Skin of body (tissue), 2 donors: ENCODE measurements around the gene DIPK1B. TPM values are rescaled to one million over a fixed set of nuclear protein-coding genes. Genes with fewer than 3 reads are reported as not detected.
"Not testable (repeated sequence)": the region's sequence is repeated elsewhere in the genome, so short reads cannot be mapped to it uniquely, and the experiment has no call there.

Experiments
- DNase-seq: peaks from one replicate; lab custom pipeline; 2025; lab: John Stamatoyannopoulos, UW
- total RNA-seq: library from RNA; depleted of rRNA; stranded (reverse); fragments of >200 nt; gene quantifications from one replicate; pipeline ENCODE4 v1.2.3, GENCODE V29; 2014

Gene DIPK1B
- total RNA-seq, 1 donor from 2014 or later, result 7.0 TPM

DNA sequence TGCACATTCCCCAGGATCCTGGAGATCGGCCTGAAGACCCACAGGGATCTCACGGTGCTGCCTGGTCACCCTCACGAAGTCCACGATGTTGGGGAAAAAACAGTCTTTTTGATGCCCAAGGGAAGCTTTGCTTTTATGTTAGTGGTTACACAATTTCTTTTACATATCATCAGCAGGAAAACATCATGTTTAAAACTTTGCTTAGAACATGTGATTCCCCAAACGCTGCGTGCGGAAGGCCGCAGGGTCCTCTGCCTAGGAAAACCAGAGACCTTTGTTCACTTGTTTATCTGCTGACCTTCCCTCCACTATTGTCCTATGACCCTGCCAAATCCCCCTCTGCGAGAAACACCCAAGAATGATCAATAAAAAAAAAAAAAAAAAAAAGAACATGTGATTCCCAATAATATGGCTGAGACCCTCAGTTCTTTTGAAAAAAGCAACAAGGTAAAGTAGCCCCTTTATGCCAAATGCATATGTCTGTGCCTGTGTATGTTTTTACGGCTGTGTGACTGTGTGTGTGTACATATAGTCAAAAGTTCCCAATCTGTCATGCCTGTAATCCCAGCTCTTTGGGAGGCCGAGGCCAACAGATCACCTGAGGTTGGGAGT lies 13.6 kb upstream of the DIPK1B start:
- no peak for DNase-seq

DNA sequence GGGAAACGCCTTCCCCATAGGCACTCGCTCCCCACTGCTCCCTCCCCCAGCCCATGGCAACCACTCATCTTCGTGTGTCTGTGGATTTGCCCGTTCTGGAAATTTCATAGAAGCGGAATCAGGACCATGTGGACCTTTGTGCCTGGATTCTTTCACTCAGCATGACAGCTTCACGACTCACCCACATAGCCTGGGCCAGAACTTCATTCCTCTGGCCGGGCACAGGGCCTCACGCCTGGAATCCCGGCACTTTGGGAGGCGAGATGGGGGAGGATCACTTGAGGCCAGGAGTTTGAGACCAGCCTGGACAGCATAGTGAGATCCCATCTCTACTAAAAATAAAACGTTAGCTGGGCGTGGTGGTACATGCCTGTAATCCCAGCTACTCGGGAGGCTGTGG lies 12.1 kb upstream of the DIPK1B start:
- DNase-seq, result no peak

DNA sequence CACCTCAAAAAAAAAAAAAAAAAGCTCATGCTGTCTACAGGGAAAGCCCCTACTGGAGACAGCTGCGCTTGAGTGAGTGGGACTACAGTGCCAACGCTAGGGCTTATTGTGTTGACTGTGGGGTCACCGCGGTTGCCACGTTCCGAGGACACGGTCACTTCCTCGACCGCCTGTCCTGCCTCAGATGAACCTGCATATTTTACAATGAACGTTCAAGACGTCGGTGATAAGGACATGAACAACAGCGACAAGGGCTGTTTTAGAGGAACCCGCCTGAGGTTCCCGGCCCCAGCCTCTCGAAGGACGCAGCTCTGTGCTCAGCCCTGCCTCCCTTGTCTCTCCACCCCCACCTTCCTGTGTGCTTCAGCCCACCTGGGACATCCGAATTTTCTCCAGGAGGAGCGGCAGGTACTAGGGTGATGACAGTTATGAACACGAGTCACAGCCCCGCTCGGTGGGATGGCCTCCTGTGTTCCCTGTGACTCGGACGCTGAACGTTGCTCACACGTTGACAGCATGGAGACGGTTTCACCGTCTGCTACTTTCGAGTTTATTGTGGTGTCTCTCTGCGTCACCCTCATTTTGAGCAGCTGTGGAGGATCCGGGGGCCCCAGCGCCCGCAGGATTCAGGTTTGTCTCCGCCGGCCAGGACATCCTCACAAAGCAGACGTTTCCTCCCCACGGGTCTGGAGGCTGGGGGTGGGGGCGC lies 11.3 kb upstream of the DIPK1B start:
- DNase-seq, result no peak

DNA sequence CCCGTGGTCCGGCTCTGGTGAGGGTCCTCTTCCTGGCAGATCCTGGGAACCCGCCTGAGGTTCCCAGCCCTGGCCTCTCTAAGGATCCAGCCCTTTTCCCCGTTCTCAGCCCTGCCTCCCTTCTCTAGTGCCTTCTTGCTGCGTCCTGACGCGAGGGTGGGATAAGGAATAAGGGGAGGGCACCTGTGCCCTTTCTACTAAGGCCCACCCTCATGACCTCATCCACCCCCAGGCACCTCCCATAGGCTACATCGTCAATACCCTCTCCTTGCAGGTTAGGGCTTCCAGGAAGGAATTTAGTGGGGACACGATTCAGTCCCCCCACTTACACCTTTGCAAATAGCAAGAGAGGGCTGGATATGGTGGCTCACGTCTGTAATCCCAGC lies 10.7 kb upstream of the DIPK1B start:
- no peak for DNase-seq

DNA sequence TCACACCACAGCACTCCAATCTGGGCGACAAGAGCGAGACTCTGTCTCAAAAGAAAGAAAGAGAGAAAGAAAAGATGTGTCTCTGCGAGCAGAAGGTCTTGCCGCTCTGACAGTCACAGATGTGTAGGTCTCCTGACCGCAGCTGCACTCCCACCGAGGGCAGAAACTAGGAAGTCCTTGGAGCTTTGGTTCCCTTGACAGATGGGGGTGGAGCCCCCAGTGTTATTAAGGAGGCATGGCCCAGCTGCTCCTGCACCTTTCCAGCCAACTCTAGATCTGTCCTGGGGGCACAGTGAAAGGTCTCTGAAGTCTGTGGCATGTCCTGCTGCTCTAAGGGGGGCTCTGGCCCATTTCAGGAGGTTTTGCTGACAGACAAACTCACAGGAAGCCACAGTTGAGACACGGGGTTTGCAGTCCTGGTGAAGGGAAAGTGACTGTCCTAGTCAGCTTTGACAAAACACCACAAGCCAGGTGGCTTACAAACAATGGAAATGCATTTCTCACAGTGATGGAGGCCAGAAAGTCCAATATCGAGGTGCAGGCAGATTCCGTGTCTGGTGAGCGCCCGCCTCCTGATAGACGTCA lies 9.0 kb upstream of the DIPK1B start:
- no peak for DNase-seq

DNA sequence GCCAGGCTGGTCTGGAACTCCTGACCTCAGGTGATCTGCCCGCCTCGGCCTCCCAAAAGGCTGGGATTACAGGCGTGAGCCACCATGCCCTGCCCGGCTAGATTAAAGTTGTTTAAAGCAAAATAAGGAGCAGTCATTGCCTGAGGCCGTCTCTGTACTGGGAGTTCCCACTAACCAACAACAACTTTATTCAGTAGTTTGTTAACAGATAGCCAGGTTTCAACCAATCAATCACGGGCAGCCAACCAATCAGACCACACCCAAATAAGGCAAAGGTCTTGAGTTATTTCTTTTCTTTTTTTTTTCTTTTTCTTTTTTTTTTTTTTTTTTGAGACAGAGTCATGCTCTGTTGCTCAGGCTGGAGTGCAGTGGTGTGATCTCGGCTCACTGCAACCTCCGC lies 7.6 kb upstream of the DIPK1B start:
- DNase-seq, result not testable (repeated sequence)

DNA sequence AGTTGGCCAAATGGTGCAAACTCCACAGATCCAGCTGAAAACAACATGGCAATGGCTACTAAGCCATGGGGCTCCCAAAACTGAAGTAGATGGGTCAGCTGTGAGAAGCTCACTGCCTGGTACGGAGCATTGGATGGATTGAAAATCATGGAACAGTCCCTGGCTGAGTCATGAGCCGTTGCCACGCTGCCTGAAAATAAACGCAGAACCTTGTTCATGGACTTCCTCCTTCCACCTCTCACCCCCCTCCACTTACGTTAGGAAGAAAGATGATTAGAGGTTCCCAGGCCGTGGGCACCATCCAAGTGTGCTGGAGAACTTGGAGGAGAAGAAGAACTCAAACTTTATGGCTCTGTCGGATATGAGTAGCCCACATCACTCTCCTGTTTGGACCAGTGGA lies 6.8 kb upstream of the DIPK1B start:
- no peak for DNase-seq

DNA sequence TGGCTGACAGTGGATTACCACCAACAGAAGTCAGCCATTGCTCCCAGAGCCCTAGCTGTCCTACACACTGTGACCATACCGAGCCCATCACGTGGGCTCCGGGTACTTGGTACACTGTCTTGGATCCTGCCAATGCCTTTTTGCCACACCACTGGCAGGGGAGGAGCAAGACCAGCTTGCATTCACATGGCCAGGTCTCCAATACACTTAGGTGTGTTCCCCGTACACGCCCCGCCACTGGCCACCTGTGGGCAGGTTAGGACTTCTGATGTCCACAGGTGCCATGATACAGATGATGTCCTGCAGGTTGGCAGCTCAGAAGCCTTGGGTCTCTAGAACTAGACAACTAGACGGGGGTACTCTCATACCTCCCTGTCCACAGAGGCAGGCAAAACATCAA lies 5.4 kb upstream of the DIPK1B start:
- no peak for DNase-seq

DNA sequence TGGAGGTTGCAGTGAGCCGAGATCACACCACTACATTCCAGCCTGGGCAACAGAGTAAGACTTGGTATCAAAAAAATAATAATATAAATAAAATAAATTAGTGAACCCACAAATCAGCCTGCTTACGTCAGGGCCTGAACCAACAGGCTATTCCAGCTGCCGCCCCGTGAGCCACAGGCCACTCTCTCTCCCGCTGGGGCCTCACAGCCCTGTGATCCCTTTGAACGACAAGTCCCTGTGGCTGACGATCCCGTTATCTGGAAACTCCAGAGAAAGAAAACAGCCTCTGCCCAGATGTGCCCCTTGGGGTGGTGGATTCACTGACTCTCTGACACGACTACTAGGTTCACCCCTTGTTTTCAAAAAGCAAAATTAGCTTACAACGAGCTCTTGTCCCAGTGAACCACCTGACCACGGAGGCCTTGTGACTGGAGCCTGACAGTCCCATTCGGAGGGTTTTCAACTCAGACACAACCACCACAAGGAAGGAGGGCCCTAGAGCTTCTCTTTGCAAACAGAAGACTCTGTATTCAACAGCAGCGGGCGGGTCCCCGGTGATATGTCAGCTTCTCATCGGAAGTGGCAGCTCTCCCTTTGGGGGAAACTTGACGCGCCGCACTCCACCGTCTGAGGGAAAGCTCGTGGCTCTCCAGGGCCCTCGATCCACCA lies 4.4 kb upstream of the DIPK1B start:
- DNase-seq, result no peak

DNA sequence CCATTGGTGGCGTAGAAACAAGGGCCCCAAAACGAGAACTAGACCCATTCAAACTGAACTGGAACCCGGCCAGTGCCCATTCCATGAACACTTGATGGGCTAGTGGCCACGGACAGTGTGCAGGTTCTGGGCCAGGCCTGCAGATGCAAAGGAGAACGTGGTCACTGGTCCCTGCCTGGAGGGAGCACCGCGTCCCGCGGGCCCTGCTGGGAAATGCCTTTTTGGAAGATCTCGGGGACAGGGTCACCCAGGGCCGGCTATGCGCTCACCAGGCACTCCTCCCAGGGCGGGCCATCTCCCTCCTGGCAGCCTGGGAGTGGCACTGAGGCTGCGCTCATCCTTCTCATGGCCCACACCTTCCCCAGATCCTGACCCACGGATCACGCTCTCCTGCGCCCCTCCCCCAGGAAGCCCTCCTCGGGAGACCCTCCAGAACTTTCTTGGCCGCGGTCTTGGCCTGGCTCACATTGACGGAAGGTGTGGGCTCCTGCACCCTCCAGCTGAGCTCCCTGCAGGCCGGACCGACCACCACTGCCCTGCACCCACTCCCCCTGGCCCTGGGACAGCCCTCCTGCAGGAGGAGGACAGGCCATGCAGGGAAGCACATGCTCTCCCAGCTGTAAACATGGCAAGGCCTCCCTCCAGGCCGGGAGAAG lies 2.8 kb upstream of the DIPK1B start:
- no peak for DNase-seq

DNA sequence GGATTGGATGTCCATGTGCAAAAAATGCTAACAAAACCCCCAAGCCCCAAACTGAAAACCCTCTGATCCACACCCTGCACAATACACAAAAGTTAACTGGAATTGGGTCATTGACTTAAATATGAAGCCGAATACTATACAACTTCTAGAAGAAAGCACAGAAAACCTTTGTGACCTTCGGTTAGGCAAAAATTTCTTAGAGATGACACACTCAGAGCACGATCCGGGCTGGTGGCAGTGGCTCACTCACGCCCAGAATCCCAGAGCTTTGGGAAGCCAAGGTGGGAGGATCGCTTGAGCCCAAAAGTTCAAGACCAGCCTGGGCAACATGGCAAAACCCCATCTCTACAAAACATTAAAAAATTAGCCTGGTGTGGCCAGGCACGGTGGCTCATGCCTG lies 1.8 kb upstream of the DIPK1B start:
- no peak for DNase-seq

DNA sequence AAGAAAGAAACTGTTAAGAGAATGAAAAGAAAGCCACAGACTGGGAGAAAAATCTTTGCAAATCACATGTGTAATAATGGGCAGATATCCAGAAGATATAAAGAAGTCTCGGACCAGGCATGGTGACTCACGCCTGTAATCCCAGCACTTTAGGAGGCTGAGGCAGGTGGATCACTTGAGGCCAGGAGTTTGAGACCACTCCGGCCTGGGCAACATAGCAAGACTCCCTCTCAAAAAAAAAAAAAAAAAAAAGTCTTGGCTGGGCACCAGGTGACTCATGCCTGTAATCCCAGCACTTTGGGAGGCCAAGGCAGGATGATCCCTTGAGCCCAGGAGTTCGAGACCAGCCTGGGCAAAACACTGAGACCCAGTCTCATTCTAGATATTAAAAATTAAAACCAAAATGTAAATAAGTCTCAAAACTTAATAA lies 1.1 kb upstream of the DIPK1B start:
- not testable (repeated sequence) for DNase-seq

DNA sequence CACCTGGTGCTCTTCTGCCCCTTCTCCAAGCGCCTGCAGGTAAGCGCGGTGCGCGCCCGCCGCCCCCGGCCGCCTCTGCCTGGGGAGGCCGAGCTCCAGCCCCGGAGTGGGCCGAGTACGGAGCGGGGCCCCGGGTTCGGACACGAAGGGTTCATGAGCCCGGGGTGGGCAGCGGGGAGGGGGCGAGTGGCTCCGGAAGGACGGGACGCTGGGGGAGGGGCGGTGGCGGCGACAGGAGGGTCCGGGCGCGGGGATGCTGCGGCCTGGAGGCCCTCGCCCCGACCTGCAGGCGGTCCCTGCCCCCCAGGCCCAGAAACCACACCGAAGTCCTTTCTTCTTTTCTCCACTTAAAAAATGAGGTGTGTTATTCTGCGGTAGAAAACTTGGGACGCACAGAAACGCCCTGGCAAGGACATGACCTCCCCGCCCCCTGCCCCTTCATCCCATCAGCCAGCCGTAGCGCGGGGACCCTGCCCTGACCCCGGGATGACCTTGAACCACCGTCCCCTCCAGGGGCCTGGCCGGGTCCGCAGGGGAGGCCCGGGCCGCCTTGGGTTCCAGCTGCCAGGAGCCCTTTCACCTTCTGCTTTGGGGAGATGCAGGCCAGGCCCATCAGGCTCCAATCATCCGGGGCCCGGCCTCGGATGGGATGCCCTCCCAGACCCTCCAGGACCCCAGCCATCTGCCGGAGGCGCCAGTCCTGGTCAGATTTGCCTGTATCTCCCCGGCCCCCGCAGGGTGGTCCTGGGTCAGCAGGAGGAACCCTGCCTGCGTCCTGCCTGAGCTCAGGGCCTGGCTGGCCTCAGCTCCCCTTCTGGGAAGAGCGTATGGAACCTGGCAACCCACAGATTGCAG lies 545 bp downstream of the DIPK1B start:
- DNase-seq, result no peak

DNA sequence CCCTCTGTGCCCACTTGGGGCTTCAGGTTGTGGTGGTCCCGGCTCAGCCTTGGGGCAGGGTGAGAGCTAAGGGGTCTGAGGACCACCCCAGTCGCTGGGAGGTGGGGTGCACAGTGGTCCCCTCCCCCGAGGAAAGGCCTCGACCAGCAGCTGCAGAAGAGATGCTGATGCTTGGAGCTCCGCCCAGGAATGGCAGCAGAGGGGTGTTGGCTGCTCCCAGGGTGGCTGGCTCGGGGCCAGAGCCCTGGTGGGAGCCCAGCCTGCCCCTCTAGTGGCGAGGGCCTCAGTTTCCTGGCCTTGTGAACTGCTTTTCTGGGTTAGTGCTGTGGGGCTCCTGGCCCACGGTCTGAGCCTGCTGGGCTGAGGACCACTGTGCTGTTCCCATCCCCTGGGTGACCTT lies 1.2 kb downstream of the DIPK1B start:
- no peak for DNase-seq

DNA sequence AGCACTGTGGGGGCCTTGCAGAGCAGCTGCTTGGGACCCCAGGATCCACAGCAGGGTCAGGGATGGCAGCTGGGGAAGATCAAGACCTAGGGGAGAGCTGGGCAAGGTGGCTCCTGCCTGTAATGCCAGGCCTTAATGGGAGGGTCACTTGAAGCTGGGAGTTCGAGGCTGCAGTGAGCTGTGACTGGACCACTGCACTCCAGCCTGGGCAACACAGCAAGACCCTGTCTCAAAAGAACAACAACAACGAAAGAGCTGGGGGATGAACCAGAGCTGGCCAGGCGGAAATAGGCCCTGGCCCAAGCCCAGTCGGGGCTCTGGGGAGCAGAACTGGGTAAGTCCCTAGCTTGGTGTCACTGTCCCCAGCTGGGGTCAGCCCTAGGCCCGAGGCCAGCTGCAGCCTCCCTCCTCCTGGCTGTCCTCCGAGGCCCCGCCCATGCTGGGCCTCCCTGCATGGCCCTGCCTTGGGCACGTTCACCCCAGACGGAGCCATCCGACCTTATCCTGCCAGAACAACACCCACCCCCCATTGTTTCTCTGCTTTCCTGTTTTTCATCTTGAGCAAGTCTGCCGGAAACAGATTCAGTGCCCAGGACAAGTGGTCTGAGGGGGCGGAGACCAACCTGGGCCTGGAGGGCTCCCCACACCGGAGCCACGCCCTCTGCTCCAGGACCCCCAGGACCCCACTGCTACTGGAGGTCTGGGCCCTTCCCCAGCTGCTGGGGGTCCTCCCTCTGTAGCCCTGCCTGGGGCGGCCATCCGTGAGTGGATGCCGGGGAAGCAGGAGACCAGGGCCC lies 1.9 kb downstream of the DIPK1B start:
- DNase-seq, result no peak

DNA sequence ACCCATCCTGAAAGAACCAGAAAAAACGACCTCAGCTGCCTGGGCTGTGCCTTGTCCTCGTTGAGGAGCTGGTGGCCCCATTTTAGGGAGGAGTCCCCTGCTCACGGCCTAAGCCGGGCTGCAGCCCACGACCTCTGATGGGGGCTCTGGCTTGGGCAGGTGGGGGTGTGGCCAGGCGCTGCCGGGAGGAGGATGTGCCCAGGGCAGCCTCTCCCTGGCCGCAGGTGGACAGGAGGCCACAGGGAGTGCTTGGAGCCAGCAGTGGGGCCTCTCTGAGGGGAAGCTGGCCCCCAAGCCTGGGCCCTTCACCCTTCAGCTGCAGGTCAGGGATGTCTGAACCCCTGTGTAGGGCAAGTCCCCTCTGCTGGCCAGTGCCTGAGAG lies 2.5 kb downstream of the DIPK1B start:
- DNase-seq, result no peak

DNA sequence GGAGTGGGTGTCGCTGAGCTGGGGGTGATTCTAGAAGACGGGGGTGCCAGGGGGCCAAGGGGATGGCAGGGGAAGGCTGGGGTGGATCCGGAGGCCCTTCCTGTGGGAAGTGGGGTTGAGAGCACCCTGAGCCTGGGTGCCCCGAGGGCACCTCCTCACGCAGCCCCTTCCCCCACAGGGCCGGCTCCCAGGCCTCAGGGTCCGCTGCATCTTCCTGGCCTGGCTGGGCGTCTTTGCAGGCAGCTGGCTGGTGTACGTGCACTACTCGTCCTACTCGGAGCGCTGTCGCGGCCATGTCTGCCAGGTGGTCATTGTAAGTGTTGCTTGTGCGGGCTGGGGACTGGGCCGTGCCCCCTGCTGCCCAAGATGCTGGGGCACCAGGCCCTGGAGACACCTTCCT lies 5.0 kb downstream of the DIPK1B start:
- no peak for DNase-seq

DNA sequence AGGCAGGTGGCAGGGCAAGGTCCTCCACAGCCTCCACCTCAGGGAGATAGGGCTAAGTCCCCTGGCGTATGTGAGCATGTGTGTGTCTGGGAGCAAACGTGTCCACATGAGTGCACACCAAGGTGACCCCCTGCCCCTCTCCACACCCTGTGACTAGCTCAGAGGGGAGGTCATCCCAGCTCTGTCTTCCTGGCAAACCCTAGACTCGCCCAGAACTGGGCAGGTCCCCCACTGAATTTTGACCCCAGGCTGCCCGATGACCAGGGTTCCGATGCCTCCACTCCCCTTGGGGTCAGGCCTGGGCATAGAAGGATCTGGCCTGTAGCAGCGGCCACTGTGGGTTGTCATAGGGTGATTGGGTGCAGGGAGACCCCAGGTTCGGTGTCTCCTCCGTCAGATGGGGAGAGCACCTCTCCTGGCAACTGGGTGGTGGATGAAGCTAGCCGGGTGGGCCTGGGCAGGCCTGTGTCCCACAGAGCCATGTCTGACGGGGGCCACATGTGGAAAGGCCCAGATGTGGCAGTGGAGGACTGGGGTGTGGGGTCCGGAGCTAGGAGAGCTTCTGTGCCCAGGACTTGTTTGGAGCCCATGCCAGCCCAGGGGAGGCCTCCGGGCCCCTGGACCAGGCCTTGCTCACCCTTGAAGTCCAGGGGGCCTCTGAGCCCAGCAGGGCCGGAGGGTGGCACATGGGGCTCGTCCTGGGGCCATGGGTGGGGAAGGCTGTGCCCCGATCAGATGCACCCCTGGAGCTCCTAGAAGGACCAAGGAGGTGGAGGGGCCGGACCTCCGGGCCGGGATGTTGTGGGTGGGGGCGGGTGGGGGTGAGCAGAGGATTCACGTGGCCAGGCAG lies 6.2 kb downstream of the DIPK1B start:
- no peak for DNase-seq

DNA sequence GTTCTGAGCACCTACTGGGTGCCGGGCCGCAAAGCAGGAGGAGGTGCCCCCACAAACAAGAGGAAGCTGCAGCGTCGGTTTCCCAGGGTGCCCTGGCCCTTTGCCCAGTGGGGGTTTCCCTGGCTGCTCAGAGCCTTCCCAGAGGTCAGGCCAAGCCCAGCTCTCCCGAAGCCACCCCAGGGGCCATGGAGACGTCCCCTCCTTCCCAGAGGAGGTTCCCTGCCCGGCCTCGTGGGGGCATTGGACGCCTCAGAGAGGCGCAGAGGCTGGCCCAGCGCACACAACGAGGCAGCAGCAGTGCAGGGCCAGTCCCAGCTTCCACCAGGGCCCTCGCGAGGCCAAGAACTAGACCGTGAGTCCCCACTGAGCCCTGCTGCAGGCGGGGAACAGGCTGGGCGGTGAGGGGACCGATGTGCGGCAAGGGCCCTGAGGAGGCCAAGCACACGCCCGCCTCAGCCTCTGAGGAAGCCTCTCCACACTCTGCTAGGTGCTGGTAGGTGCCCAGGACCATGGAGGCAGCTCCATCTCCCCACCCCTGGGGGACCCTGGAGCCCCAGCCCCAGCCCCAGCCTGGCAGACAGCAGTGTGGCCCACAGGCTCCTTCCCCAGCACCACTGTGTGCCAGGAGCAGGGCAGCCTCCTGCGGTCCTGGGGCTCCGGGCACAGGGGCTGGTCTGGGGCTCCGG lies 7.0 kb downstream of the DIPK1B start:
- DNase-seq, result no peak
